SK-N-SH (cell line): ENCODE data around the gene DUSP1. TPM values are rescaled to one million over a fixed set of nuclear protein-coding genes. Genes with fewer than 3 reads are reported as not detected.

Experiments
- CTCF ChIA-PET: fragments of 300-600, 350-600 bp; formaldehyde crosslinking; extraction: SDS; loops from one replicate; lab custom pipeline; 2021; lab: Yijun Ruan, JAX
- POLR2A ChIA-PET: fragments of 350-600 bp; sonication (Branson Sonifier 250); formaldehyde crosslinking; extraction: SDS; loops from one replicate; lab custom pipeline; 2020; ENCODE audit warnings: antibody characterized with exemption, inconsistent platforms; lab: Yijun Ruan, JAX
- DNase-seq: peaks from one replicate; pipeline ENCODE4 v3.0.0; 2012
- H2AFZ ChIP-seq: fragments of 200-600 bp; sonication (generic); 2 replicates; pipeline ENCODE4 v1.8.1; 2016; ENCODE audit warnings: antibody characterized with exemption, mild to moderate bottlenecking, low read depth
- H3F3A ChIP-seq: fragments of 200-600 bp; sonication (generic); replicated peaks from 2 replicates; pipeline ENCODE3; 2016; ENCODE audit warnings: antibody characterized with exemption, mild to moderate bottlenecking; ENCODE audit not compliant: insufficient read depth
- H3K27ac ChIP-seq, 2 experiments: fragments of 200-500 bp in 1 of 2; fragments of 200-600 bp in 1 of 2; sonication (Bioruptor generic) in 1 of 2; sonication (generic), shearing (Covaris generic) in 1 of 2; 2 replicates each; pipeline versions ENCODE4 v1.5.1 to v1.6.1; 2014 to 2016; ENCODE audit warnings: low read depth in 2 of 2, inconsistent platforms in 1 of 2, low read length in 1 of 2, mild to moderate bottlenecking in 1 of 2, mixed read lengths in 1 of 2
- H3K27me3 ChIP-seq: fragments of 200-600 bp; sonication (generic), shearing (Covaris generic); 2 replicates; pipeline ENCODE4 v1.6.1; 2016; ENCODE audit warnings: mixed run types; ENCODE audit not compliant: insufficient read depth
- H3K36me3 ChIP-seq, 2 experiments: fragments of 200-500 bp in 1 of 2; fragments of 200-600 bp in 1 of 2; sonication (Bioruptor generic) in 1 of 2; sonication (generic) in 1 of 2; replicated peaks in 1 of 2; 2 replicates each; pipeline versions ENCODE3 to v1.5.1; 2014 to 2016; ENCODE audit warnings: low read length in 1 of 2, mild to moderate bottlenecking in 1 of 2; ENCODE audit not compliant: insufficient read depth in 2 of 2, control insufficient read depth in 1 of 2
- H3K4me1 ChIP-seq, 2 experiments: fragments of 200-500 bp in 1 of 2; fragments of 200-600 bp in 1 of 2; sonication (Bioruptor generic) in 1 of 2; sonication (generic), shearing (Covaris generic) in 1 of 2; 2 replicates each; pipeline versions ENCODE4 v1.5.1 to v1.6.1; 2014 to 2016; ENCODE audit warnings: low read depth in 1 of 2, low read length in 1 of 2, mixed run types in 1 of 2; ENCODE audit not compliant: insufficient read depth in 2 of 2, control insufficient read depth in 1 of 2
- H3K4me2 ChIP-seq: fragments of 200-600 bp; sonication (generic), shearing (Covaris generic); 2 replicates; pipeline ENCODE4 v1.6.1; 2017; ENCODE audit warnings: mixed run types
- H3K4me3 ChIP-seq, 2 experiments: fragments of 200-500 bp in 1 of 2; fragments of 200-600 bp in 1 of 2; sonication (Bioruptor generic) in 1 of 2; sonication (generic), shearing (Covaris generic) in 1 of 2; 2 replicates each; pipeline versions ENCODE4 v1.5.1 to v1.8.1; 2014 to 2016; ENCODE audit warnings: low read depth in 2 of 2, inconsistent platforms in 1 of 2, low read length in 1 of 2, mild to moderate bottlenecking in 1 of 2, mixed read lengths in 1 of 2, moderate library complexity in 1 of 2
- H3K79me2 ChIP-seq: fragments of 200-600 bp; sonication (generic); 2 replicates; pipeline ENCODE4 v1.8.1; 2017; ENCODE audit warnings: mild to moderate bottlenecking; ENCODE audit not compliant: insufficient read depth
- H3K9ac ChIP-seq: fragments of 200-600 bp; sonication (generic); 2 replicates; pipeline ENCODE4 v1.6.1; 2017; ENCODE audit warnings: mixed run types
- H3K9me2 ChIP-seq: fragments of 200-600 bp; sonication (generic); 2 replicates; pipeline ENCODE4 v1.6.1; 2017; ENCODE audit warnings: mixed run types
- H3K9me3 ChIP-seq: fragments of 200-600 bp; sonication (generic); 2 replicates; pipeline ENCODE4 v1.6.1; 2017; ENCODE audit warnings: mixed run types, mild to moderate bottlenecking, moderate library complexity
- H4K20me1 ChIP-seq: fragments of 200-600 bp; sonication (generic); 2 replicates; pipeline ENCODE4 v1.6.1; 2017; ENCODE audit warnings: mild to moderate bottlenecking, mixed run types; ENCODE audit not compliant: insufficient read depth
- CHD2 ChIP-seq: fragments of 150-350 bp; IDR thresholded peaks from 2 replicates; pipeline ENCODE4 v1.6.1; 2018; ENCODE audit warnings: low read length; ENCODE audit not compliant: partially characterized antibody
- CTCF ChIP-seq: fragments of 200-600 bp; sonication (generic); IDR thresholded peaks from 2 replicates; pipeline ENCODE4 v1.6.1; 2017; ENCODE audit warnings: antibody characterized with exemption, mild to moderate bottlenecking, moderate library complexity
- ELF1 ChIP-seq: IDR thresholded peaks from 2 replicates; pipeline ENCODE4 v1.4.0; 2012
- FOXM1 ChIP-seq: IDR thresholded peaks from 2 replicates; pipeline ENCODE4 v1.4.0; 2012; ENCODE audit warnings: low read depth, mild to moderate bottlenecking
- GATA2 ChIP-seq: sonication (generic); formaldehyde crosslinking; IDR thresholded peaks from 2 replicates; pipeline ENCODE4 v1.5.0; 2020; ENCODE audit warnings: mild to moderate bottlenecking, missing genetic modification reagents
- IRF3 ChIP-seq: fragments of 150-350 bp; IDR thresholded peaks from 2 replicates; pipeline ENCODE4 v1.6.1; 2016; ENCODE audit warnings: mild to moderate bottlenecking, low read depth, low read length
- JUND ChIP-seq: IDR thresholded peaks from 2 replicates; pipeline ENCODE4 v1.4.0; 2012
- MEF2A ChIP-seq: IDR thresholded peaks from 2 replicates; pipeline ENCODE4 v1.4.0; 2012; ENCODE audit warnings: low read depth, borderline replicate concordance
- MXI1 ChIP-seq: IDR thresholded peaks from 2 replicates; pipeline ENCODE4 v1.6.1; 2012; ENCODE audit warnings: mild to moderate bottlenecking, low read depth, low read length, improper control_type of control experiment
- PBX3 ChIP-seq: IDR thresholded peaks from 2 replicates; pipeline ENCODE4; 2012
- RFX5 ChIP-seq: IDR thresholded peaks from 2 replicates; pipeline ENCODE4 v1.6.1; 2012; ENCODE audit warnings: mild to moderate bottlenecking, improper control_type of control experiment, low read length
- SIN3A ChIP-seq: IDR thresholded peaks from 2 replicates; pipeline ENCODE4 v1.6.1; 2012; ENCODE audit warnings: low read depth, mild to moderate bottlenecking, low read length, moderate library complexity, borderline replicate concordance
- SMC3 ChIP-seq: IDR thresholded peaks from 2 replicates; pipeline ENCODE4 v1.6.1; 2012; ENCODE audit warnings: low read depth, low read length, improper control_type of control experiment
- WGBS: methylation state at CpG from one replicate; pipeline ENCODE4 v1.1.6; 2017; ENCODE audit warnings: low lambda C conversion rate; 5-methylcytosine and 5-hydroxymethylcytosine counted together
- polyA plus RNA-seq, 3 experiments: library from polyadenylated mRNA; depleted of rRNA; stranded (reverse); fragments of >200 nt; gene quantifications; 2 replicates each; pipeline ENCODE4 v1.2.3, GENCODE V29; 2012

Gene DUSP1
- polyA plus RNA-seq, 1 of the 3 experiments (the other 2 are of a cell fraction) = 455 TPM

GRCh38 chr5:172726966-172727365, 44.0 kb downstream of the DUSP1 start:
- Histone ChIP-seq H3K4me3 (no peak overlapping the region), H3K4me2 (no peak overlapping the region), H3K9me3 (no peaks in the 10 kb centered on the region), H3K9me2 (no peaks in the 10 kb centered on the region), H3K27me3 (no peaks in the 10 kb centered on the region), H3K36me3 (no peaks in the 10 kb centered on the region), H4K20me1 (no peaks in the 10 kb centered on the region), H3K27ac (no peak overlapping the region), H3K9ac (no peak overlapping the region), H3K4me1 (peaks cover 4 to 5% of the 10 kb centered on the region in 2 experiments; a peak in 2 of 4 replicates), H3K79me2 (no peaks in the 10 kb centered on the region), H2AFZ (no peak overlapping the region), H3F3A (no peaks in the 10 kb centered on the region)
- no peak for TF ChIP-seq SMC3
- no peak for TF ChIP-seq RFX5
- no peak for TF ChIP-seq CTCF
- no peak for TF ChIP-seq JUND
- no peak for TF ChIP-seq PBX3
- no peak for TF ChIP-seq CHD2
- no peak for TF ChIP-seq ELF1
- no peak for TF ChIP-seq IRF3
- no peak for TF ChIP-seq SIN3A
- TF ChIP-seq MEF2A = no peak
- TF ChIP-seq GATA2 (CRISPR knock-in tag) = no peak
- DNase-seq = no peak
- CTCF ChIA-PET = interaction anchor here (1.0 to 4.7 kb wide), 5 partner anchors 10 to 206 kb away, joined by 4 to 31 read pairs (median 8); partner anchors contain the start of gene DUSP1
- POLR2A ChIA-PET = interaction anchor here (0.9 kb wide), 1 partner anchor 45 kb away, joined by 4 read pairs; no protein-coding TSS in a partner anchor
- WGBS = 89% methylated on average over 10 of the region's 11 CpGs

- Histone ChIP-seq H3K79me2 (no peaks in the 10 kb centered on the region), H3K36me3 (no peaks in the 10 kb centered on the region), H4K20me1 (no peaks in the 10 kb centered on the region), H3K4me2 (no peak overlapping the region), H3K27ac (no peak overlapping the region), H2AFZ (no peak overlapping the region), H3K27me3 (no peaks in the 10 kb centered on the region), H3K9ac (no peak overlapping the region), H3F3A (no peaks in the 10 kb centered on the region), H3K9me2 (no peaks in the 10 kb centered on the region), H3K9me3 (no peaks in the 10 kb centered on the region), H3K4me1 (peaks cover 5% of the 10 kb centered on the region in 2 experiments; a peak in 2 of 4 replicates), H3K4me3 (no peak overlapping the region)
- POLR2A ChIA-PET = no interaction called here
- 59% methylated on average over 5 of the region's 5 CpGs for WGBS
- no peak for TF ChIP-seq FOXM1
- TF ChIP-seq CTCF = no peak
- no peak for TF ChIP-seq CHD2
- no peak for TF ChIP-seq MXI1
- no peak for TF ChIP-seq ELF1
- DNase-seq = no peak
- CTCF ChIA-PET = interaction anchor here (1.4 to 4.7 kb wide), 4 partner anchors 9 to 209 kb away, joined by 3 to 31 read pairs (median 14); no protein-coding TSS in a partner anchor
Measured at GRCh38 chr5:172725785-172726184, 45.2 kb downstream of the DUSP1 start.
